Activated CD4-positive, alpha-beta T cell treated with anti-CD3 and anti-CD28 coated beads, Interleukin-2, amount 10 ng/mL, durations not matched to agents 24 days and 14 days (primary cell): ENCODE data around the gene SPON1. TPM values are rescaled to one million over a fixed set of nuclear protein-coding genes. Genes with fewer than 3 reads are reported as not detected.

Source experiments
- DNase-seq: peaks from one replicate; pipeline ENCODE4 v3.0.0; 2022
- H3K27ac Mint-ChIP-seq: one replicate; pipeline ENCODE4 v1.8.0; 2022; ENCODE audit warnings: mild to moderate bottlenecking, mixed read lengths
- H3K27me3 Mint-ChIP-seq: one replicate; pipeline ENCODE4 v1.8.0; 2022; ENCODE audit warnings: mixed read lengths
- H3K36me3 Mint-ChIP-seq: one replicate; pipeline ENCODE4 v1.8.0; 2022; ENCODE audit warnings: low read depth, mild to moderate bottlenecking, mixed read lengths
- H3K4me1 Mint-ChIP-seq: one replicate; pipeline ENCODE4 v1.8.0; 2021; ENCODE audit warnings: mixed read lengths
- H3K4me3 Mint-ChIP-seq: one replicate; pipeline ENCODE4 v1.8.0; 2022; ENCODE audit warnings: mild to moderate bottlenecking, moderate library complexity, mixed read lengths
- H3K9me3 Mint-ChIP-seq: one replicate; pipeline ENCODE4 v1.8.0; 2021; ENCODE audit warnings: mixed read lengths
- intact Hi-C: fragments of 100-400 bp; cut with micrococcal nuclease; formaldehyde crosslinking; loops from one replicate; pipeline ENCODE4 v1.15.1; 2023
- total RNA-seq: library from RNA; stranded (reverse); gene quantifications from 2 replicates; pipeline ENCODE4 v1.2.3, GENCODE V29; 2022

Gene SPON1
- total RNA-seq, 1 donor from 2014 or later = 0.42 TPM

DNA sequence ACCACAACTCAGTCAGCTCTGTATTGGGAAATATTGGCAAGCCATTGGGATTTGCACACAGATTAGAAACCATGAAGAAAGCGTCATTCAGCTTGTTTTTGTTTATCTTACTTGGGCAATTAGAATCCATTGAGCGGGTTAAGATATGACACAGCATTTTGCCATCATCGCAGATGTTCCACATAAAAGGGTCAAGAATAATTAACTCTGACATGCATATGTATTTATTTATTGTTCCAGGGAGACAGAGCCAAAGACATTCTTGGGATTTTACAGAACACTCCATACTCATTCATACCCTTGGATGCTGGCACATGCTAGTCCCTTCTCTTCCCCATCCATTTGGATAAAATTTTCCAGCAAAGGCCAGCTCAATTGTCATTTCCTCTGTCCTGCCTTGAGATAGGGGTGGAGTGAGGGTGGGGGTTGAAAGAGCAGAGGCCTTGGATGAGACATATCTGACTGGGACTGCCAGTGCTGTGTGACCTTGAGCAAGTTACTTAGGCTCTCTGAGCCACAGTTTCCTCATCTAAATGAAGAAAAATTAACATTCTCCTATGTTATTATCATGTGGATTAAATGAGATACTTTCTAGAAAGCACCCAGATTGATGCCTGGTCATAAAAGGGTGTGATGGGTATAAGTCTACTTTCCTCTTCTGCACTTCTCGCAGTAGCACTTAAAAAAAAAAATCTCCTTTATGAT is 216.7 kb downstream of the SPON1 start:
- intact Hi-C loops = no loop called here
- H3K36me3 Mint-ChIP-seq = no peaks in the 10 kb centered on the region
- H3K27me3 Mint-ChIP-seq = no peaks in the 10 kb centered on the region
- H3K27ac Mint-ChIP-seq = no peak overlapping the region
- peaks cover 4% of the 10 kb centered on the region for H3K9me3 Mint-ChIP-seq
- H3K4me3 Mint-ChIP-seq = no peak overlapping the region
- DNase-seq = no peak
- no peaks in the 10 kb centered on the region for H3K4me1 Mint-ChIP-seq

DNA sequence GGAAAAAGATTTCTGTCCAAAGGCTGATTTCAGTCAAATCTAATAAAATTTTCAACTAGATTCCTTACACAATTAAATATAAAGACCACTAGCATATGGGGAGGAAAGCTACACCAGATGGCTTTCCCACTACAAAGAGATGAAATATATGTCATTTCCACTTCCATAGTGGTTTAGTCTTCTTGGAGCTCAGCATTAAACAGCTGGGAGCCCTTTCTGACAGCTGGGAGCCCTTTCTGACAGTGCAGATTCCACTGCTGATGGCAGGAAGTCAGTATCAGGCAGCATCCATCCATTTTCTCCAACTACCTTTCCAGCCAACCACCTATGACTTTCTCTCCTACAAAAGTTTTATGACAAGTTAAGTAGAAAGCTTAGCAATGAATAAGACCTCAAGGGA is 218.6 kb downstream of the SPON1 start:
- DNase-seq = peak; percentile 32
- Mint-ChIP-seq H3K36me3 (no peaks in the 10 kb centered on the region), H3K4me3 (no peak overlapping the region), H3K27ac (no peak overlapping the region), H3K4me1 (no peaks in the 10 kb centered on the region), H3K27me3 (no peaks in the 10 kb centered on the region), H3K9me3 (peaks cover 4% of the 10 kb centered on the region)
- intact Hi-C loops = no loop called here

DNA sequence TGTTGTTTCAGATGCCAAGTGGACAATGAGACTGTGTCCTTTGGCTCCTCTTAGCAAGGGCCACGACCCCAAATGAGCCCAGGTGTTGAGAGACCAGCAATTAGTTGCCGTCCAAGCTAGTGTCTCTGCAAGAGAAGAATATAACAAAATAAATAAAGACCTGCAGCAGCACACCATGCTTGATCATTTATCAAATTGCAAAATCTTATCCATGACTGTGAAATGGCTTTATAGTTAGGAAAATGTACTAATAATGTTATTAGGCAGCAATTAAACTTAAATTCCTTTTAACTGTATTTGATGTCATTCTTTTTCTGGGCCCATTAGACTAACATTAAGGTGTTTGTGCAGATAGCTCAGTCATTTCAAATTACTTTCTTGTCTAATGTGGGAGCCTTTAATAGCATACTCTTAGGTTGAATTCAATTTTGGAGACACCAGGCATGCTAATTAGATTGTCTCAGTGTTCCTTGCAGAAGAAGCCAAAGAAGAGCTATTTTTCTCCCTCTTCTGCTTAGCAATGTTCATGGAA is 220.4 kb downstream of the SPON1 start:
- H3K27ac Mint-ChIP-seq = no peak overlapping the region
- intact Hi-C loops = no loop called here
- no peaks in the 10 kb centered on the region for H3K36me3 Mint-ChIP-seq
- no peaks in the 10 kb centered on the region for H3K4me1 Mint-ChIP-seq
- DNase-seq = no peak
- no peak overlapping the region for H3K4me3 Mint-ChIP-seq
- no peaks in the 10 kb centered on the region for H3K27me3 Mint-ChIP-seq
- peaks cover 4% of the 10 kb centered on the region for H3K9me3 Mint-ChIP-seq

DNA sequence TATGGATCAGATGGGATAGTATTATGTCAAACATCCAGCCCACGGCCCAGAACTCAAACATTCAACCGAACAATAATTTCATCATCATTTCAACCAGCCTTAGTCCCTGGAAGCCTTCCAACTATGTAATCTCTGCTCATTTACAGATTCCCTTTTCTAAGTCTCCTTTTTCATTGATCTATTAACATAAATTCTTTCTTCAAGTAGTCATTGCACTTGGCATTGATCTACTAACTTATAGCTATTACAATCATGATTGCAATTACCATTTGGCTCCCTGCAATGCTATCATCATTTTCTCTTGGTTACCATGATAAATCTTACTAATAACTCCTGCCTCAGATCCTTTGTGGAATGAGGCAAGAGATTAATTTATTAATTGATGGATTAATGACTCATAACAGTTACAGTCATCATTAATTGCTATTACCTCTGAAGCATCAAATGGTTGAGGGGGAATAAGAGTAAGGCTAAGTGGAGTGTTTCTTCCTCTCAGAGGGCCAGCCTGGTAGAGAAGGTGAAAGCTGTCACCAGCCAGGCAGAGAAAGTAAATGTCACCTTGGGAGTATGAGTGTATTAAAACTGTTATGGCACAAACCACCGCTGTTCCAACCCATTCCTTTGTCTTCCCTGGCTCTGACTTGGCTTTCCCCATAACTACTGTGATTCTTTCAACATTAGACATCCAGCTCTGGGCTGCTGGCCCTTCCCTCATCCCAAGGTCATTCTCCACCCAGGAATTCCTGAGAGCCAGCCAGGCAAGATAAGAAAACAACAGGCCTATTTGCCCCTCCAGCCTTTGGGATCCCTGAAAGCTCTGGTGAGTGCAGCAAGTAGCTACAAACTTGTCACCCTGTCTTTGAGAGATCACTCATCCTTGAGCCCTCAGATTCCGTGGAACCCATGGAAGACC is 221.8 kb downstream of the SPON1 start:
- Mint-ChIP-seq H3K9me3 (peaks cover under 1% of the 10 kb centered on the region), H3K36me3 (no peaks in the 10 kb centered on the region), H3K4me1 (no peaks in the 10 kb centered on the region), H3K4me3 (no peak overlapping the region), H3K27me3 (no peaks in the 10 kb centered on the region), H3K27ac (no peak overlapping the region)
- DNase-seq = no peak
- intact Hi-C loops = no loop called here

DNA sequence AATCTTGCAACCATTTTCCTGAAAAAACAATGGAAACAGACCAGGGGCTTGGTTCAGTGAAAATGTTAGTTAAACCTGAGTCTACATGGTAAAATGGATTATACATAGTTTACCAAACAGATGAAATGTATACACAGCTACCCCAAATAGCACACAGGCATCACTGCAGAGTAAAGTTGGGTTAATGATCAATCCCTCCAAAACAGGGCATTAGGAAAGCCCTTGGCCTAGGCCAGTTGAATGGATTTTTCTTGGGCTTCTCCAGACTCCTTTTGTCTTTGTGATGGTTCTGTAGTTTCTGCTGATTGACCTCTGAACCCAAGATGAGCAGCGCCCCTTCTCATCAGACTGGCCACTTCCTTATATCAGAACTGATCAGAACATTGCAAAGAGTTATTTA is 222.9 kb downstream of the SPON1 start:
- Mint-ChIP-seq H3K27me3 (no peaks in the 10 kb centered on the region), H3K4me1 (no peaks in the 10 kb centered on the region), H3K4me3 (no peak overlapping the region), H3K27ac (no peak overlapping the region), H3K9me3 (peaks cover 4% of the 10 kb centered on the region), H3K36me3 (no peaks in the 10 kb centered on the region)
- DNase-seq = no peak
- intact Hi-C loops = no loop called here

DNA sequence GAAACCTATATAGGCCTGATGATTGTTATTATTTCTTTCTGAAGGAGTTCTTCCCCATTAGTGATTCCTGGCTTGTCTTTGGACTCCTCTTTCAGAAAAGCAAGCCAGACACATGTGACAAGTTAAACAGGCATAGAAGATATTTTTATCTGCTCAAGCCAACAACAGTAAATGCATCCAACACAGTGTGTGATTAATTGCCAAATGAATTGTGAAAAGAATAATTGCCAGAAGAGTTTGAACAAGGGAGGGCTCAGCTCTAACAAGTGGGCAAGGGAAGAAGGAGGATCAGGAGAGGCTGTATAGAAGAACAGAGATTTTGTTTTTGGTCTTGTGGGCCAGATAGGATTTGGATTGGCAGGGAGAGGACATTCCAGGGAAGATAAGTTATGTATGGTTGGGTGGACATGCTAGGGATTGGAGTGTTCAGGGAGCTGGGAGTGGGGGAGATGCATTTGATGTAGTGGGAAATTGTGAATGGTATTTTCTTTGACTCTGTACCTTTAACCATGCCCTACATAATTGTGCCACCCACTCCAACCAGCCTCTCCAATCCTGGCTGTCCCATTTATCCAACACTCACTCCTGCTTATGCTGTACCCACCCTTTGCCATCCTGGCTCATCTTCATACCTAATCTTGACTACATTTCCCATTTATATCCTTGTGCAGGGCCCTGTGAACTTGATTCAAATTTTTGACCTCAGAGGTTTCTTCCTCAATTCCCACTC is 223.7 kb downstream of the SPON1 start:
- Mint-ChIP-seq H3K4me3 (no peak overlapping the region), H3K36me3 (no peaks in the 10 kb centered on the region), H3K27me3 (no peaks in the 10 kb centered on the region), H3K4me1 (no peaks in the 10 kb centered on the region), H3K9me3 (peaks cover 4% of the 10 kb centered on the region), H3K27ac (no peak overlapping the region)
- DNase-seq = no peak
- intact Hi-C loops = no loop called here

DNA sequence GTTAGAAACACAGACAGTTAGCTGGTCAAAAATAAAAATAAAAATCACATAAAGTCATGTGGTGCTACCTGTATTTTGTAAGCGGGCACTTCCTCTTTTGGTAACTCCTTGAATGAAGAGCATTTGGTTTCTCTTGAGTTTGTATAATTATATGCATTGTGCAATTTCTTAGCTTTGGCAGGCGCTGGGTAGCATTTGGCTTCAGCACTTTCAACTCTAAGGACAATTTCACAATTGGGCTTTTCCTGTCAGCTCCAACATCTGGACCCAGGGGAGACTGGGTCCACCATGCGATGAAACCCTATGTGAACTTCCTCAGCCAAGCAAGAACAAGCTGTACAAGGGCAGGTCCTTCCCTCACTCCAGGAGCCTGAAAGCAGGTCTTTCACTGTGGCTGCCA is 227.4 kb downstream of the SPON1 start:
- Mint-ChIP-seq H3K4me3 (no peak overlapping the region), H3K27ac (no peak overlapping the region), H3K9me3 (peaks cover 4% of the 10 kb centered on the region), H3K36me3 (no peaks in the 10 kb centered on the region), H3K27me3 (no peaks in the 10 kb centered on the region), H3K4me1 (no peaks in the 10 kb centered on the region)
- DNase-seq = no peak
- intact Hi-C loops = no loop called here

DNA sequence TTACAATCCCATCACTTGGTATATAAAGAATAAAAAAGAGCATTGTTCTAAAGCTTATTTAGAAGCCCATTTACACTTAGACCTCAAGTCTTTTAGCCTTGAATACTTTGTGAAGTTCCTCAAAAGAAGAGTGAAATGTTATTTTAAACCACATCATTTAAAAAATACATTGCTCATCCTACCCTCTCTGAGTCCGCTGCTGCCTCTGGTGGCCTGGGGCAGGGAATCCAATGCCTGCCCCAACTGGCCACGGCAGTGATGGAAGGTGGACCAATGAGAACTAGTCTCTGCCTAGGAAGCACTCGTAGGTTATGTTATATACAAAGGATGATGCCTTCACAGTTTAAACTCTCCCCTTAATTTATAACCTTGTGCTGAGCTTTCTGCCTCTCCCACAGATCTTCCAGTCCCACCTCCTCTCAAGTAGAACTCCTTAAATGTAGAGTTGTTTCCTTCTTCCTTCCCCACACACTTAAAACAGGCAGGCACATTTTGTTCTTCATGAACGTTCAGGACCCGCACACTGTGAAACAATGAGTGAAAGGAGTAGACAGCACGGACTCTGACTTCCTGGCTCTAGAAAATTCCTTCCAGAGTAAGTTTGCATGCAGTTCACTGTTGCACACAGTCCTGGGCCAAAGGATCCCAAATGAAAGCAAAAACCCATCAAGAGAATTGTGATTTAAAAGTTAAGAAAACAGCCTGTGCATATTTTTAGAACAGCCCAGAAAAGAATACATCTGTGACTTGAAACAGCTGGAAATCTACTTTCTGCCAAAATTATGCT is 228.7 kb downstream of the SPON1 start:
- no peak overlapping the region for H3K4me3 Mint-ChIP-seq
- DNase-seq = no peak
- H3K27me3 Mint-ChIP-seq = peaks cover 2% of the 10 kb centered on the region
- H3K4me1 Mint-ChIP-seq = no peaks in the 10 kb centered on the region
- peaks cover 4% of the 10 kb centered on the region for H3K9me3 Mint-ChIP-seq
- H3K27ac Mint-ChIP-seq = no peak overlapping the region
- intact Hi-C loops = no loop called here
- H3K36me3 Mint-ChIP-seq = no peaks in the 10 kb centered on the region

DNA sequence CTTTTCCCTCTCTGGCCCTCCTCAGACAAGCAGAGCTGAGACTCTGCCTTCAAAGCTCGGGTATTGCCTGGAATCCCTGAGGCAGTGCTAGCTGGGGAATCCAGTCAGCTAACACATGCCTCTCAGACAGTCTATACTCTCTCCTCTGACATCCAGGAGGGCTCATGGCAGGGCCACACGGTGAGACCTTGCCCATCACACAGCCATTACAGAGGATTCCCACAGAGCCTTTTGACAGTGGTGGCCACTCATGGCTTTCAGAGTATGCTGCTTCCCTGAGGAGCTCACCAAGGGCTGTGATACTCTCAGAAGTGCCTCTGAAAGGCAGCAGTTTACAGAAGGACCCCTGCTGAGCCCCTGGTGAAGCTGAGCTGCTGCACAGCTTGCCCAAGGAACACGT is 231.1 kb downstream of the SPON1 start:
- Mint-ChIP-seq H3K4me1 (no peaks in the 10 kb centered on the region), H3K27ac (no peak overlapping the region), H3K9me3 (peaks cover 4% of the 10 kb centered on the region), H3K27me3 (peaks cover 2% of the 10 kb centered on the region), H3K36me3 (no peaks in the 10 kb centered on the region), H3K4me3 (no peak overlapping the region)
- intact Hi-C loops = no loop called here
- DNase-seq = no peak

DNA sequence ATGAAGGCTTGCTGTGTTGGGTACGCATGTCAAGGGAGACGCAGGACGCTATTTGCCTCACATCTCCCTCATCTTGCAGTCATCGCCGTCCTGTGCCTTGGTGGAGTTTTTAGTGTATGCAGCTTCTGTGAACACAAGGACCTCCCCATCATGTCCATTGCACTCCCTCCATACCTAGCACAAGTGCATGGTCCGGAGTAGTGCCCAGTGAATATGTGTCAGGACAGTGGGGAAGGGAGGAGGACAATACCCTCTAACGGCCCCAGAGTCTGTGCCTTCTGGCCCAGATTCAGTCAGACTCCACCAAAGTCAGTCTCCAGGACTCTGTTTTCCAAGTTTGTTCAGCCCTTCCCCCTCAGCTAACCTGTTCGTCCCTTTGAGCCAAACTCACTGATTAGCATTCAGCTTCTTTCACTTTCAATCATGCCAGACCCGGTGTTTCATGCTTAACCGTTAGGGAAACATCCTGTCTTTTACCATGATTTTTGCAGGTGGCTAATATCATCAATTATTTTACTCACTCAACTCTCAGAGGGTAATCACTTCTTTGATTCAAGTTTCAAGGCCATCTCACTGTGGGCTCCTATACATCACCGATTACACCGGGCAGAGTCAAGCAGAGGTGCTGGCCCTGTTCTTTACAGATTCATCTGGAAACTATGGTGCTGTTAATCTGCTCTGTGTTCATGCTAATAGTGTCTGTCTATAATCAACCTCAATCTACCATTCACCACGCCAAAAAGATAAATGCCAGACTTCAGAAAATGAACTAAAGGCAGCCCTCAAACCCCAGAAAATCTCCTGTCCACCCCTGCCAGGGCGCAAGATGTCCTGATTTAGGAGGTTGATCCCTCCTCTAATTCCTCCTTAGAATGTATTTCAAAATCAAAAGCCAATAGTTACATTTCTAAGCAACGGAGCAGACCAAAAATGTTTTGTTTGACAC is 240.0 kb downstream of the SPON1 start:
- intact Hi-C loops = no loop called here
- H3K4me1 Mint-ChIP-seq = peaks cover 6% of the 10 kb centered on the region
- H3K27ac Mint-ChIP-seq = no peak overlapping the region
- no peaks in the 10 kb centered on the region for H3K36me3 Mint-ChIP-seq
- H3K4me3 Mint-ChIP-seq = no peak overlapping the region
- no peaks in the 10 kb centered on the region for H3K9me3 Mint-ChIP-seq
- no peaks in the 10 kb centered on the region for H3K27me3 Mint-ChIP-seq
- no peak for DNase-seq

DNA sequence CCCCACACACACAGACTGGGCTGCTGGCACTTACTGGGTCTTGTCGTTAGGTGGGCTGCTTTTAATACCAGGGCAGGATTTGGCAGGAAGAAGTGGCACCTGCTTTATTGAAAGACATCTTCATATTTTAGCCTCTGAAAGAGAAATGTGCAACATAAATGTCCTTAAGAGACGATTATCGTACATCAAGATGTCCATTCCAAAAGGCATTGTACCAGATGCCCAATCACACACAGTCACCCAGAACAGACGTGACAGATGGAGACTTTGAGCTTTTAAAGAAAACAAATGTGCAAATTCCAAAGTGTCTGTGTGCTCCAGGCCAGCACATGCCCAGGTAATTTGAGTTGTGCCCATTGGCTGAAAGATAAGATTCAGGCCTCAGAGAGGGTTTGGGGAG is 240.8 kb downstream of the SPON1 start:
- DNase-seq = no peak
- Mint-ChIP-seq H3K36me3 (no peaks in the 10 kb centered on the region), H3K27me3 (peaks cover 3% of the 10 kb centered on the region), H3K4me1 (peaks cover 6% of the 10 kb centered on the region), H3K27ac (no peak overlapping the region), H3K9me3 (no peaks in the 10 kb centered on the region), H3K4me3 (no peak overlapping the region)
- intact Hi-C loops = no loop called here

DNA sequence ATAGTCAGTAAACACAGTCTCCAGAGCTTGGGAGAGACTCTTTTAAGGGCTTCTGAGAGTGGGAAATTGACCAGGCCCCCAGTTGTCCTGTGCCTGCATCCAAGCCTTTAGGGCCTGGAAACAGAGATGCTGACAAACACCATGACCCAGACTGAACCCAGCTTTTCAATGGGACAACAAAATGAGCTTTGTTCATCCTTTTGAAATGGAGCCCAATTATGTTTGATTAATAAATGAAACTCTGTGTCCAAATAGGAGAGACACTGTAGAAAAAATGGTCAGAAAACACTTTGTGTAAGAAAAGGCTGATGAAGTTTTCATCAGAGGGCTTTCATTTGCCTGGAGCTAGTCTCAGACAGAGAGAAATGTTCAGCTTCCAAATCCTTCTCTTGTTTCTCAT is 250.5 kb downstream of the SPON1 start:
- no peaks in the 10 kb centered on the region for H3K4me1 Mint-ChIP-seq
- intact Hi-C loops = no loop called here
- no peaks in the 10 kb centered on the region for H3K36me3 Mint-ChIP-seq
- H3K27me3 Mint-ChIP-seq = peaks cover 10% of the 10 kb centered on the region
- peaks cover 3% of the 10 kb centered on the region for H3K9me3 Mint-ChIP-seq
- H3K4me3 Mint-ChIP-seq = no peak overlapping the region
- no peak for DNase-seq
- no peak overlapping the region for H3K27ac Mint-ChIP-seq
